ENCODE data around the gene CRLF3.

DNA sequence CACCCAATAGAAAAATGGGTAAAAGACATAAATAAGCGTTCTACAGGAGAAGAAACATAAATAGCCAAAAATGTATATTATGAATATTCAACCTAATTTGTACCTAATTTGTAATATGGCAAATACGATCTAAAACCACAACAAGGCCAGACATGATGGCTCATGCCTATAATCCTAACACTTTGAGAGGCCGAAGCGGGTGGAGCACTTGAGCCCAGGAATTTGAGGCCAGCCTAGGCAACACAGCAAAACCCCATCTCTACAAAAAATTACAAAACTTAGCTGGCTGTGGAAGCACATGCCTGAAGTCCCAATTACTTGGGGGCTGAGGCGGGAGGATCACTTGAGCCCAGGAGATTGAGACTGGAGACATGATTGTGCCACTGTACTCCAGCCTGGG is 30.1 kb downstream of the CRLF3 start:
- TF ChIP-seq, protein P1, sequence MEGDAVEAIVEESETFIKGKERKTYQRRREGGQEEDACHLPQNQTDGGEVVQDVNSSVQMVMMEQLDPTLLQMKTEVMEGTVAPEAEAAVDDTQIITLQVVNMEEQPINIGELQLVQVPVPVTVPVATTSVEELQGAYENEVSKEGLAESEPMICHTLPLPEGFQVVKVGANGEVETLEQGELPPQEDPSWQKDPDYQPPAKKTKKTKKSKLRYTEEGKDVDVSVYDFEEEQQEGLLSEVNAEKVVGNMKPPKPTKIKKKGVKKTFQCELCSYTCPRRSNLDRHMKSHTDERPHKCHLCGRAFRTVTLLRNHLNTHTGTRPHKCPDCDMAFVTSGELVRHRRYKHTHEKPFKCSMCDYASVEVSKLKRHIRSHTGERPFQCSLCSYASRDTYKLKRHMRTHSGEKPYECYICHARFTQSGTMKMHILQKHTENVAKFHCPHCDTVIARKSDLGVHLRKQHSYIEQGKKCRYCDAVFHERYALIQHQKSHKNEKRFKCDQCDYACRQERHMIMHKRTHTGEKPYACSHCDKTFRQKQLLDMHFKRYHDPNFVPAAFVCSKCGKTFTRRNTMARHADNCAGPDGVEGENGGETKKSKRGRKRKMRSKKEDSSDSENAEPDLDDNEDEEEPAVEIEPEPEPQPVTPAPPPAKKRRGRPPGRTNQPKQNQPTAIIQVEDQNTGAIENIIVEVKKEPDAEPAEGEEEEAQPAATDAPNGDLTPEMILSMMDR (IDR thresholded peaks at IDR 0.05), result no peak
- no peak for TF ChIP-seq ZFX (IDR thresholded peaks at IDR 0.05; ENCODE audit: borderline replicate concordance)
